ENCODE measurements around the gene RPS19.

RPS19 gene

GRCh38 chr19:41877916-41878905 lies 18.2 kb downstream of the RPS19 start:
- H3K4me3 ChIP-seq (ENCODE audit: low read depth, low read length): no peak overlapping the region

GRCh38 chr19:41879080-41879479 lies 19.0 kb downstream of the RPS19 start:
- no peak overlapping the region for H3K4me3 ChIP-seq (ENCODE audit: low read depth, low read length)

- no peak overlapping the region for H3K4me3 ChIP-seq (ENCODE audit: low read depth, low read length)
Observed at GRCh38 chr19:41879670-41880328, 19.7 kb downstream of the RPS19 start.

DNA sequence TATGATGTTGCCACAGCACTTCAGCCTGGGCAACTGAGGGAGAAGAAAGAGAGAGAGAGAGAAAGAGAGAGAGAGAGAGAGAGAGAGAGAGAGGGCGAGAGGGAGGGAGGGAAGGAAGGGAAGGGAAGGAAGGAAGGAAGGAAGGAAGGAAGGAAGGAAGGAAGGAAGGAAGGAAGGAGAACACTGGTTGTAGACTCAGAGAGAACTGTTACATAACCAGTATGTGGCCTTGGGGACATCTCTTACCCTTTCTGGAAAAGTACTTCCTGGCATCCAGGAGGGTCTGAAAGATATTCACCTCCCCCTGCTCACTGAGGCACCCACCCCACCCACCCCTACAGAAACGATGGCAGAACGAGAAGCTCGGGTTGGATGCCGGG lies 20.3 kb downstream of the RPS19 start:
- H3K4me3 ChIP-seq (ENCODE audit: low read depth, low read length): no peak overlapping the region

GRCh38 chr19:41882568-41883462 lies 22.8 kb downstream of the RPS19 start, which contains the start of gene ARHGEF1:
TSS of gene ARHGEF1 (plus strand) at chr19:41883184. CDS start at chr19:41888083, 4,899 bp downstream.
- peak within 1 kb of the TSS; percentile 68 for H3K4me3 ChIP-seq (ENCODE audit: low read depth, low read length)

DNA sequence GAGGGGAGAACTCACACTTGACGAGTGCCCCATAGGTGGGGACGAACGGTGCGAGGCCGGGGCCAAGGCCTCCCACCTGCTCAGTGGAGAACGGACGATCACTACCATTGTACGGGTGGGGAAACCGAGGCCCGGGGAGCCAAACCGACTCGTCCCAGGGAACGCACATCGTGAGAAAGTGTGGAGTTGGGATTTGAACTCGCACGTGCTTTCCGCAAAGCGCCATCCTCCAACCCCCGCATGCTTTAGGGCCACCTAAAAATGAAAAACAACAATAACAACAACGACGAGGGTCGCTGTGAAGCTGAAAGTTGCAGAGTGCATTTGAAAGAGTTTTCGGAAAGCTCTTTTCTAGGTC lies 23.4 kb downstream of the RPS19 start:
- peak overlapping the region; percentile 68 for H3K4me3 ChIP-seq (ENCODE audit: low read depth, low read length)

GRCh38 chr19:41883821-41884733 lies 24.0 kb downstream of the RPS19 start:
- H3K4me3 ChIP-seq (ENCODE audit: low read depth, low read length): peak overlapping the region; percentile 87

GRCh38 chr19:41886761-41887710 lies 27.0 kb downstream of the RPS19 start:
- H3K4me3 ChIP-seq (ENCODE audit: low read depth, low read length): no peak overlapping the region

- no peak overlapping the region for H3K4me3 ChIP-seq (ENCODE audit: low read depth, low read length)
Observed at GRCh38 chr19:41887711-41888382, 27.8 kb downstream of the RPS19 start.

- H3K4me3 ChIP-seq (ENCODE audit: low read depth, low read length): no peak overlapping the region
Observed at GRCh38 chr19:41888926-41889325, 28.9 kb downstream of the RPS19 start.

GRCh38 chr19:41889896-41890295 lies 29.8 kb downstream of the RPS19 start:
- H3K4me3 ChIP-seq (ENCODE audit: low read depth, low read length): no peak overlapping the region

- H3K4me3 ChIP-seq (ENCODE audit: low read depth, low read length): no peak overlapping the region
Observed at GRCh38 chr19:41890936-41891335, 30.9 kb downstream of the RPS19 start.

- H3K4me3 ChIP-seq (ENCODE audit: low read depth, low read length): no peak overlapping the region
Observed at GRCh38 chr19:41892173-41892902, 32.3 kb downstream of the RPS19 start.

DNA sequence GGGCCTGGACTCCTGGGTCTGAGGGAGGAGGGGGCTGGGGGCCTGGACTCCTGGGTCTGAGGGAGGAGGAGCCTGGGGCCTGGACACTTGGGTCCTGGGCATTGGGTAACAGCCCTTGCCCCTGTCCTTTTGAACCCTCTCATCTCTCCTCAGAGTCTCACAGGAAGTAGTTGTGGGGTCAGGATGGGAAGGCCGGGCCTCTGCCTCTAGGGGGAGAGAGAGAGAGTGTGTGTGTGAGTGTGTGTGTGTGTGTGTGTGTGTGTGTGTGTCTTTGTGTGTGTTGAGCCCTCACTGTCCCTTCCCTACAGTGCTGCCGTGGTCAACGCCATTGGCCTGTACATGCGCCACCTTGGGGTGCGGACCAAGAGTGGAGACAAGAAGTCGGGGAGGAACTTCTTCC lies 33.8 kb downstream of the RPS19 start:
- no peak overlapping the region for H3K4me3 ChIP-seq (ENCODE audit: low read depth, low read length)

GRCh38 chr19:41894350-41894749 lies 34.3 kb downstream of the RPS19 start:
- H3K4me3 ChIP-seq (ENCODE audit: low read depth, low read length): no peak overlapping the region

DNA sequence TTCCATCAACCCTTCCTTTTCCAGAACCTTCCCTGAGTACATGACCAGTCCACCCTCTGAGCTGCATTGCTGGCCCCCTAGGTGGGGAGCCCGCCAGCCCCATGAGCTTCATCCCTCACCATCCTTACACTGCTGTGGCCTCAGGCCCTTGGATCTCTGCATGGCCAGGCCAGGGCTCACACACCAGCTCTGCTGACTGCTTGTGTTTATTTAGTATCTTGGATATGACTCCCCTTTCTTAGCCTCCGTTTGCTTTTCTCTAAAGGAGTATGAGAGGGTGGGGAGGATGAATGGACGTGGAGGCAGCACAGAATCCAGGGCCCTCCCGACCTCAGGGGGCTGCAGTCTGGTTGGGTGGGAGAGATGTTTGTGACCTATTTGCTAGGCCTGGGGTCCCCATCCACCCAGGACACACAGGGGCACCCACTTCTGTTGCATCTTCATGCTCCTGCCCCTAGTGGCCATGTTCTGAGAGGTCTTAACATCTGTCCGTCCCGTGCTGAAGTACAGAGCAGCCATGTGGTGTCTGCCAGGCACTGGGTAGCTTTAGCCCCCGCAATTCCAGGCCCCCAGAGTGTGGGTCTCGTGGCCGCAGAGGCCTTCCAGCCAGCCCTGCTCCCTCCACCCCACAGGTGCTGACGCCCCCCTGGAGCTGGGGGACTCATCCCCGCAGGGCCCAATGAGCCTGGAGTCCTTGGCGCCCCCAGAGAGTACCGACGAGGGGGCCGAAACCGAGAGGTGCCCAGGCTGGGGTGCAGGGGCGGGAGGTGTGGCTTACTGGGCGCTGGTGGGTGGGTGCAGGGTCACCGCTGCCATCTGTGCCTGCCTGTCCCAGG lies 35.9 kb downstream of the RPS19 start:
- H3K4me3 ChIP-seq (ENCODE audit: low read depth, low read length): no peak overlapping the region

- H3K4me3 ChIP-seq (ENCODE audit: low read depth, low read length): no peak overlapping the region
Observed at GRCh38 chr19:41896581-41896942, 36.5 kb downstream of the RPS19 start.
